ENCODE data around the gene CHST11.
A peak's percentile ranks its signal among the peaks of the same experiment; 100 is the strongest.

CHST11 gene

GRCh38 chr12:104751120-104751519 is 294.4 kb downstream of the CHST11 start:
- no peak for DNase-seq

- no peak for DNase-seq
These were observed 294.8 kb downstream of the CHST11 start for GRCh38 chr12:104751594-104751993.

- DNase-seq = no peak
These were observed 295.3 kb downstream of the CHST11 start for GRCh38 chr12:104752016-104752415.

GRCh38 chr12:104752881-104753280 is 296.1 kb downstream of the CHST11 start:
- DNase-seq = no peak

GRCh38 chr12:104756901-104757300 is 300.2 kb downstream of the CHST11 start:
- DNase-seq = no peak

- DNase-seq = no peak
These were observed 302.0 kb downstream of the CHST11 start for GRCh38 chr12:104758771-104759170.

- DNase-seq = no peak
These were observed 304.3 kb downstream of the CHST11 start for GRCh38 chr12:104761091-104761490.

GRCh38 chr12:104761611-104762010 is 304.9 kb downstream of the CHST11 start:
- no peak for DNase-seq

GRCh38 chr12:104763168-104763805 is 306.5 kb downstream of the CHST11 start:
- DNase-seq = no peak

GRCh38 chr12:104764225-104765091 is 307.7 kb downstream of the CHST11 start:
- DNase-seq = no peak

GRCh38 chr12:104767261-104767660 is 310.5 kb downstream of the CHST11 start:
- DNase-seq = no peak

- DNase-seq = no peak
These were observed 311.3 kb downstream of the CHST11 start for GRCh38 chr12:104768033-104768432.

- DNase-seq = no peak
These were observed 312.4 kb downstream of the CHST11 start for GRCh38 chr12:104769144-104769561.

GRCh38 chr12:104772336-104772735 is 315.6 kb downstream of the CHST11 start:
- no peak for DNase-seq

GRCh38 chr12:104775731-104776231 is 319.0 kb downstream of the CHST11 start:
- DNase-seq = no peak

- no peak for DNase-seq
These were observed 322.4 kb downstream of the CHST11 start for GRCh38 chr12:104779134-104779533.

GRCh38 chr12:104782296-104782695 is 325.5 kb downstream of the CHST11 start:
- no peak for DNase-seq

- DNase-seq = no peak
These were observed 327.8 kb downstream of the CHST11 start for GRCh38 chr12:104784592-104784991.

GRCh38 chr12:104785886-104786285 is 329.1 kb downstream of the CHST11 start:
- DNase-seq = no peak

- no peak for DNase-seq
These were observed 329.6 kb downstream of the CHST11 start for GRCh38 chr12:104786352-104786751.

GRCh38 chr12:104788840-104789271 is 332.1 kb downstream of the CHST11 start:
- DNase-seq = no peak

- DNase-seq = peak; percentile 29
These were observed 333.8 kb downstream of the CHST11 start for GRCh38 chr12:104790296-104791125.

- no peak for DNase-seq
These were observed 335.8 kb downstream of the CHST11 start for GRCh38 chr12:104792570-104792969.
